GM12878 (cell line): Measurements from ENCODE around the gene MYH6. TPM values are rescaled to one million over a fixed set of nuclear protein-coding genes. Genes with fewer than 3 reads are reported as not detected.

Experiments
- ATAC-seq: fragments of 200-7000 bp; cut with Tn5 transposase; 3 replicates; pipeline ENCODE4 v1.9.1; 2020; ENCODE audit warnings: mild to moderate bottlenecking, moderate library complexity
- BruUV-seq: library from RNA; stranded (reverse); fragments of 400-500 nt; replicated peaks from 2 replicates; lab custom pipeline; 2021; lab: Mats Ljungman, UMichigan
- CTCF ChIA-PET: fragments of 300-600 bp; sonication (Branson Sonifier 250); formaldehyde crosslinking; extraction: SDS; loops from one replicate; lab custom pipeline; 2021; ENCODE audit warnings: inconsistent platforms; lab: Yijun Ruan, JAX
- POLR2A ChIA-PET: fragments of 350-600 bp; formaldehyde crosslinking; extraction: SDS; loops from one replicate; lab custom pipeline; 2021; ENCODE audit warnings: inconsistent platforms; lab: Charles Lee
- RAD21 ChIA-PET: fragments of 300-600 bp; sonication (Branson Sonifier 250); formaldehyde crosslinking; loops from one replicate; lab custom pipeline; 2023; ENCODE audit warnings: antibody characterized with exemption; ENCODE audit not compliant: unreplicated experiment; lab: Charles Lee
- SMC1A ChIA-PET: fragments of 300-600 bp; sonication (Branson Sonifier 250); formaldehyde crosslinking; loops from one replicate; lab custom pipeline; 2023; ENCODE audit not compliant: unreplicated experiment, uncharacterized antibody; lab: Charles Lee
- DNase-seq: peaks from one replicate; pipeline ENCODE4 v3.0.0-alpha.2; 2011; ENCODE audit warnings: low read depth, low spot score
- FAIRE-seq: peaks from 3 replicates; lab custom pipeline; 2011; peaks lifted over from hg19 to GRCh38; lab: Jason Lieb, UNC
- H2AFZ ChIP-seq: 2 replicates; pipeline ENCODE4 v1.6.0; 2011; ENCODE audit warnings: low read depth, low read length, control low read depth; ENCODE audit not compliant: control insufficient read depth
- H3K27ac ChIP-seq: 2 replicates; pipeline ENCODE4 v1.5.1; 2011; ENCODE audit warnings: control low read depth; ENCODE audit not compliant: control insufficient read depth, insufficient read depth
- H3K27me3 ChIP-seq, 2 experiments: replicated peaks in 1 of 2; 2 replicates each; pipeline versions ENCODE4 v1.6.0 to v1.6.1; 2011; ENCODE audit warnings: low read length in 1 of 2; ENCODE audit not compliant: control insufficient read depth in 2 of 2, insufficient read depth in 2 of 2
- H3K36me3 ChIP-seq, 2 experiments: 2 replicates each; pipeline ENCODE4 v1.5.1; 2011; ENCODE audit warnings: low read length in 1 of 2; ENCODE audit not compliant: control insufficient read depth in 2 of 2, insufficient read depth in 2 of 2
- H3K4me1 ChIP-seq: 2 replicates; pipeline ENCODE4 v1.6.1; 2011; ENCODE audit warnings: mild to moderate bottlenecking, low read length, moderate library complexity, mixed read lengths; ENCODE audit not compliant: control insufficient read depth, insufficient read depth
- H3K4me2 ChIP-seq: 2 replicates; pipeline ENCODE4 v1.6.0; 2011; ENCODE audit warnings: control low read depth; ENCODE audit not compliant: control insufficient read depth, insufficient read depth
- H3K4me3 ChIP-seq: fragments of 200-600 bp; sonication (generic); 2 replicates; pipeline ENCODE4 v1.5.1; 2016
- H3K79me2 ChIP-seq: 2 replicates; pipeline ENCODE4 v1.6.0; 2011; ENCODE audit warnings: low read length; ENCODE audit not compliant: control insufficient read depth, insufficient read depth
- H3K9ac ChIP-seq: 2 replicates; pipeline ENCODE4 v1.8.0; 2011; ENCODE audit warnings: low read length, control low read depth, mixed read lengths; ENCODE audit not compliant: control insufficient read depth, insufficient read depth
- H3K9me3 ChIP-seq: replicated peaks from 3 replicates; pipeline ENCODE4 v1.5.1; 2011; ENCODE audit warnings: mild to moderate bottlenecking, low read length; ENCODE audit not compliant: control insufficient read depth, insufficient read depth
- H4K20me1 ChIP-seq: 2 replicates; pipeline ENCODE4 v1.6.0; 2011; ENCODE audit not compliant: control insufficient read depth, insufficient read depth
- ATF7 ChIP-seq: fragments of 450-650 bp; IDR thresholded peaks from 2 replicates; pipeline ENCODE4 v1.6.1; 2016; ENCODE audit warnings: low read depth, mild to moderate bottlenecking
- BCL11A ChIP-seq: IDR thresholded peaks from 2 replicates; pipeline ENCODE4 v1.6.1; 2011; ENCODE audit warnings: low read depth, low read length
- BCL3 ChIP-seq: IDR thresholded peaks from 2 replicates; pipeline ENCODE4 v1.6.1; 2011; ENCODE audit warnings: borderline replicate concordance, low read depth, mild to moderate bottlenecking, moderate library complexity, low read length; ENCODE audit not compliant: insufficient read depth, poor library complexity, severe bottlenecking
- BMI1 ChIP-seq: fragments of 450-650 bp; IDR thresholded peaks from 2 replicates; pipeline ENCODE4 v1.6.1; 2016; ENCODE audit warnings: mild to moderate bottlenecking, moderate library complexity, borderline replicate concordance
- HSF1 ChIP-seq: fragments of 150-350 bp; IDR thresholded peaks from 2 replicates; pipeline ENCODE4 v1.6.1; 2014; ENCODE audit warnings: mild to moderate bottlenecking, low read depth, low read length
- IRF5 ChIP-seq: fragments of 450-650 bp; IDR thresholded peaks from 2 replicates; pipeline ENCODE4 v1.6.1; 2017; ENCODE audit warnings: borderline replicate concordance
- JUNB ChIP-seq: IDR thresholded peaks from 2 replicates; pipeline ENCODE4 v1.6.1; 2016; ENCODE audit warnings: antibody characterized with exemption, mild to moderate bottlenecking
- JUND ChIP-seq: IDR thresholded peaks from 2 replicates; pipeline ENCODE4 v1.6.1; 2012; ENCODE audit warnings: low read depth, mild to moderate bottlenecking, low read length, improper control_type of control experiment, moderate library complexity
- KAT2A ChIP-seq: conservative IDR thresholded peaks from 2 replicates; pipeline ENCODE4 v1.6.1; 2011; ENCODE audit warnings: low read depth, low read length; ENCODE audit not compliant: control insufficient read depth
- MLLT1 ChIP-seq: fragments of 450-650 bp; IDR thresholded peaks from 2 replicates; pipeline ENCODE4 v1.6.1; 2016; ENCODE audit warnings: mild to moderate bottlenecking
- MTA2 ChIP-seq: fragments of 450-650 bp; IDR thresholded peaks from 2 replicates; pipeline ENCODE4 v1.6.1; 2016; ENCODE audit warnings: low read depth, mild to moderate bottlenecking, moderate library complexity
- MYC ChIP-seq: IDR thresholded peaks from 2 replicates; pipeline ENCODE4 v1.6.1; 2011; ENCODE audit warnings: mild to moderate bottlenecking, low read length, moderate library complexity, inconsistent platforms; ENCODE audit not compliant: insufficient read depth, insufficient replicate concordance, insufficient read length, severe bottlenecking
- NFIC ChIP-seq: IDR thresholded peaks from 2 replicates; pipeline ENCODE4 v1.6.1; 2012; ENCODE audit warnings: low read depth, mild to moderate bottlenecking, inconsistent platforms, low read length, moderate library complexity
- NRF1 ChIP-seq: conservative IDR thresholded peaks from 2 replicates; pipeline ENCODE4 v1.6.1; 2011; ENCODE audit warnings: mild to moderate bottlenecking, low read depth, low read length, improper control_type of control experiment
- RBBP5 ChIP-seq: fragments of 200-600 bp; sonication (generic); conservative IDR thresholded peaks from 2 replicates; pipeline ENCODE4 v1.6.1; 2016
- SRF ChIP-seq, 2 experiments: IDR thresholded peaks; 2 replicates each; pipeline ENCODE4 v1.6.1; 2011; ENCODE audit warnings: low read depth in 2 of 2, low read length in 2 of 2, mild to moderate bottlenecking in 1 of 2, moderate library complexity in 1 of 2
- USF2 ChIP-seq: IDR thresholded peaks from 2 replicates; pipeline ENCODE4 v1.6.1; 2011; ENCODE audit warnings: low read depth, low read length, improper control_type of control experiment, borderline replicate concordance
- WGBS: methylation state at CpG from one replicate; pipeline ENCODE4 v1.1.6; 2016; ENCODE audit warnings: low lambda C conversion rate; ENCODE audit not compliant: insufficient replicate concordance, insufficient coverage; ENCODE audit errors: missing lambda C conversion rate; 5-methylcytosine and 5-hydroxymethylcytosine counted together
- in situ Hi-C: fragments of 300-500 bp; cut with MboI; formaldehyde crosslinking; loops from 9 replicates; pipeline ENCODE4 v1.14.3; 2018; ENCODE audit warnings: mixed read lengths
- intact Hi-C: fragments of 100-400 bp; cut with micrococcal nuclease; formaldehyde crosslinking; loops from one replicate; pipeline ENCODE4 v1.14.2; 2022; ENCODE audit not compliant: unreplicated experiment
- polyA plus RNA-seq, 11 experiments: library from polyadenylated mRNA; depleted of rRNA in 4 of 11; unstranded in 6 of 11; stranded (reverse) in 5 of 11; fragments of >200 nt; fragmentation: Nextera tagmentation in 4 of 11; fragmentation: Illumina TruSeq in 1 of 11; extraction: Ambion mirVana in 4 of 11; extraction: Trizol in 1 of 11; gene quantifications; 1 replicate in 1 of 11; 2 replicates in 10 of 11; pipeline versions ENCODE4 v1.2.1 to v1.2.3, GENCODE V29; 2011 to 2016; ENCODE audit warnings: inconsistent platforms in 2 of 11, missing spikeins in 2 of 11, low read depth in 1 of 11
- total RNA-seq, 4 experiments: library from RNA; depleted of rRNA in 3 of 4; stranded (reverse); fragments of >200 nt in 3 of 4; fragmentation: Illumina TruSeq in 1 of 4; extraction: Trizol in 1 of 4; gene quantifications; 2 replicates each; pipeline versions ENCODE4 v1.2.1 to v1.2.3, GENCODE V29; 2013 to 2021

Gene MYH6
- total and polyA plus RNA-seq, 10 of the 15 experiments (the other 5 are each of a cell fraction or from before 2014, with no cell fraction given) = 0.01 to 0.84 (median 0.05) TPM; not detected in 7

- RAD21 ChIA-PET = no interaction called here
These were observed 27.7 kb upstream of the MYH6 start, which contains the start of gene MYH7 for GRCh38 chr14:23435543-23436326. MYH7 (minus strand) TSS chr14:23435660; CDS start chr14:23433732, 1,928 bp downstream.

More at GRCh38 chr14:23435543-23436326, 27.7 kb upstream of the MYH6 start, which contains the start of gene MYH7:
- Histone ChIP-seq H4K20me1 (no peaks in the 10 kb centered on the region), H3K9ac (no peak within 1 kb of the TSS), H3K9me3 (no peaks in the 10 kb centered on the region), H3K27ac (no peak within 1 kb of the TSS), H3K4me3 (no peak within 1 kb of the TSS), H3K4me1 (no peaks in the 10 kb centered on the region), H3K36me3 (no peaks in the 10 kb centered on the region), H3K4me2 (no peak within 1 kb of the TSS), H2AFZ (no peak within 1 kb of the TSS), H3K27me3 (no peaks in the 10 kb centered on the region; a peak in 3 of 4 replicates), H3K79me2 (no peaks in the 10 kb centered on the region)
- POLR2A ChIA-PET = no interaction called here
- 28% methylated on average over 10 of the region's 10 CpGs for WGBS
- SMC1A ChIA-PET = interaction anchor here (0.5 kb wide), 1 partner anchor 106 kb away, joined by 3 read pairs; no protein-coding TSS in a partner anchor
- BruUV-seq = no TSS peak
- ATAC-seq (no peak), FAIRE-seq (no peak), DNase-seq (no peak)
- TF ChIP-seq HSF1 (no peak), ATF7 (no peak), MLLT1 (no peak), KAT2A (no peak), JUND (no peak), BMI1 (no peak), BCL3 (no peak), MTA2 (no peak), JUNB (no peak), NRF1 (no peak), BCL11A (no peak), IRF5 (no peak), MYC (no peak), USF2 (no peak), NFIC (no peak), RBBP5 (no peak), SRF (IDR thresholded peaks at IDR 0.05; ENCODE audit: low read depth in 2 of 2, low read length in 2 of 2) (no peak)
- intact Hi-C loops (no loop called here), in situ Hi-C loops (no loop called here)
- CTCF ChIA-PET = no interaction called here
